HG03457 (cell line): Measurements from ENCODE around the gene ANKMY1.

Experiments
- ATAC-seq: cut with Tn5 transposase; IDR thresholded peaks from one replicate; pipeline ENCODE4 v1.9.1; 2021; ENCODE audit warnings: moderate number of reproducible peaks; ENCODE audit not compliant: unreplicated experiment

The ANKMY1 gene

GRCh38 chr2:240462707-240463273 lies 95.0 kb downstream of the ANKMY1 start:
- no peak for ATAC-seq

- no peak for ATAC-seq
Measured at GRCh38 chr2:240462073-240462706, 95.6 kb downstream of the ANKMY1 start.

- ATAC-seq, result no peak
Measured at GRCh38 chr2:240461471-240462072, 96.2 kb downstream of the ANKMY1 start.

GRCh38 chr2:240460781-240461431 lies 96.9 kb downstream of the ANKMY1 start:
- no peak for ATAC-seq

GRCh38 chr2:240460253-240460711 lies 97.5 kb downstream of the ANKMY1 start:
- no peak for ATAC-seq

- ATAC-seq, result no peak
Measured at GRCh38 chr2:240459401-240460252, 98.2 kb downstream of the ANKMY1 start.

GRCh38 chr2:240458900-240459391 lies 98.8 kb downstream of the ANKMY1 start:
- no peak for ATAC-seq

- no peak for ATAC-seq
Measured at GRCh38 chr2:240458044-240458899, 99.5 kb downstream of the ANKMY1 start.

GRCh38 chr2:240457223-240458043 lies 100.4 kb downstream of the ANKMY1 start:
- ATAC-seq, result no peak

- ATAC-seq, result no peak
Measured at GRCh38 chr2:240456447-240457222, 101.2 kb downstream of the ANKMY1 start.

- no peak for ATAC-seq
Measured at GRCh38 chr2:240455647-240456446, 101.9 kb downstream of the ANKMY1 start.

- ATAC-seq, result no peak
Measured at GRCh38 chr2:240455272-240455646, 102.5 kb downstream of the ANKMY1 start.

- no peak for ATAC-seq
Measured at GRCh38 chr2:240454106-240454901, 103.5 kb downstream of the ANKMY1 start.

GRCh38 chr2:240453461-240454105 lies 104.2 kb downstream of the ANKMY1 start:
- ATAC-seq, result no peak

GRCh38 chr2:240452462-240453256 lies 105.1 kb downstream of the ANKMY1 start:
- no peak for ATAC-seq
